ENCODE results near the gene FNBP1L.

GRCh38 chr1:93437976-93438605 lies 9.8 kb upstream of the FNBP1L start:
- peak; percentile 48 for TF ChIP-seq CTCF (IDR thresholded peaks at IDR 0.05; ENCODE audit: low read length)
- TF ChIP-seq EZH2phosphoT487 (IDR thresholded peaks at IDR 0.05; ENCODE audit: low read length), result no peak

Data from MM.1S (cell line).